H9 (cell line): ENCODE results near the gene SRSF10. TPM values are rescaled to one million over a fixed set of nuclear protein-coding genes. Genes with fewer than 3 reads are reported as not detected.

Source experiments
- DNase-seq: peaks from one replicate; pipeline ENCODE4 v3.0.0-alpha.2; 2017
- H2AFZ ChIP-seq: one replicate; pipeline ENCODE4 v1.6.1; 2013; ENCODE audit warnings: mild to moderate bottlenecking, low read length, control low read depth, moderate library complexity
- H2AK5ac ChIP-seq: 2 replicates; pipeline ENCODE4 v1.6.1; 2013; ENCODE audit warnings: low read length, control low read depth, mixed read lengths; ENCODE audit not compliant: insufficient read length
- H2BK120ac ChIP-seq: one replicate; pipeline ENCODE4 v1.6.1; 2013; ENCODE audit warnings: low read depth, mild to moderate bottlenecking, low read length, control low read depth, inconsistent platforms; ENCODE audit not compliant: poor library complexity, severe bottlenecking
- H2BK12ac ChIP-seq: 2 replicates; pipeline ENCODE4 v1.6.1; 2013; ENCODE audit warnings: low read length, control low read depth, mixed read lengths, low read depth; ENCODE audit not compliant: insufficient read length
- H2BK15ac ChIP-seq: 2 replicates; pipeline ENCODE4 v1.6.1; 2013; ENCODE audit warnings: low read depth, low read length, control low read depth
- H2BK20ac ChIP-seq: one replicate; pipeline ENCODE4 v1.6.1; 2013; ENCODE audit warnings: low read depth, mild to moderate bottlenecking, low read length, control low read depth, inconsistent platforms; ENCODE audit not compliant: poor library complexity, severe bottlenecking
- H2BK5ac ChIP-seq: 2 replicates; pipeline ENCODE4 v1.6.1; 2013; ENCODE audit warnings: low read length, control low read depth, mixed read lengths; ENCODE audit not compliant: insufficient read length
- H3K14ac ChIP-seq: 2 replicates; pipeline ENCODE4 v1.6.1; 2013; ENCODE audit warnings: low read length, control low read depth; ENCODE audit not compliant: insufficient read depth
- H3K18ac ChIP-seq: 2 replicates; pipeline ENCODE4 v1.6.1; 2013; ENCODE audit warnings: low read depth, mild to moderate bottlenecking, mixed read lengths, low read length, control low read depth; ENCODE audit not compliant: insufficient read length
- H3K23ac ChIP-seq: 2 replicates; pipeline ENCODE4 v1.6.1; 2013; ENCODE audit warnings: low read length, control low read depth, mixed read lengths, low read depth; ENCODE audit not compliant: insufficient read length
- H3K23me2 ChIP-seq: 2 replicates; pipeline ENCODE4 v1.6.1; 2013; ENCODE audit warnings: low read depth, mild to moderate bottlenecking, mixed read lengths, low read length, control low read depth; ENCODE audit not compliant: insufficient read length, poor library complexity, severe bottlenecking
- H3K27ac ChIP-seq: 2 replicates; pipeline ENCODE4 v1.5.1; 2013; ENCODE audit warnings: low read length, control low read depth, mixed read lengths, low read depth; ENCODE audit not compliant: insufficient read length
- H3K27me3 ChIP-seq: 2 replicates; pipeline ENCODE4 v1.6.1; 2013; ENCODE audit warnings: low read length, control low read depth, inconsistent platforms; ENCODE audit not compliant: insufficient read depth
- H3K4ac ChIP-seq: 2 replicates; pipeline ENCODE4 v1.6.1; 2013; ENCODE audit warnings: low read depth, mild to moderate bottlenecking, control low read depth, inconsistent platforms, low read length, moderate library complexity
- H3K4me1 ChIP-seq: 2 replicates; pipeline ENCODE4 v1.6.1; 2013; ENCODE audit warnings: low read length, control low read depth, inconsistent platforms; ENCODE audit not compliant: insufficient read depth
- H3K4me2 ChIP-seq: 2 replicates; pipeline ENCODE4 v1.6.1; 2013; ENCODE audit warnings: low read length, control low read depth, mixed read lengths; ENCODE audit not compliant: insufficient read length, insufficient read depth
- H3K56ac ChIP-seq: 2 replicates; pipeline ENCODE4 v1.6.1; 2013; ENCODE audit warnings: low read depth, mild to moderate bottlenecking, mixed read lengths, low read length, control low read depth; ENCODE audit not compliant: insufficient read length
- H3K79me1 ChIP-seq: 2 replicates; pipeline ENCODE4 v1.6.1; 2013; ENCODE audit warnings: low read depth, mild to moderate bottlenecking, moderate library complexity, low read length, control low read depth, inconsistent platforms; ENCODE audit not compliant: insufficient read depth, poor library complexity, severe bottlenecking
- H3K79me2 ChIP-seq: 2 replicates; pipeline ENCODE4 v1.6.1; 2013; ENCODE audit warnings: low read length, control low read depth, inconsistent platforms; ENCODE audit not compliant: insufficient read depth
- H3K9ac ChIP-seq: 2 replicates; pipeline ENCODE4 v1.6.1; 2013; ENCODE audit warnings: low read length, control low read depth, mixed read lengths; ENCODE audit not compliant: insufficient read length; ENCODE audit errors: extremely low read depth
- H3K9me3 ChIP-seq: one replicate; pipeline ENCODE4 v1.6.1; 2013; ENCODE audit warnings: low read depth, low read length, inconsistent platforms; ENCODE audit not compliant: control insufficient read depth
- H3T11ph ChIP-seq: one replicate; pipeline ENCODE4 v1.6.1; 2013; ENCODE audit warnings: mild to moderate bottlenecking, low read length, control low read depth, inconsistent platforms
- H4K20me1 ChIP-seq: one replicate; pipeline ENCODE4 v1.6.1; 2013; ENCODE audit not compliant: control insufficient read depth, insufficient read length, insufficient read depth
- H4K5ac ChIP-seq: 2 replicates; pipeline ENCODE4 v1.6.1; 2013; ENCODE audit warnings: low read depth, mild to moderate bottlenecking, mixed read lengths, low read length, control low read depth; ENCODE audit not compliant: insufficient read length
- H4K8ac ChIP-seq: replicated peaks from 2 replicates; pipeline ENCODE4 v1.6.1; 2013; ENCODE audit warnings: low read length, control low read depth, mixed read lengths, low read depth; ENCODE audit not compliant: insufficient read length
- H4K91ac ChIP-seq: 2 replicates; pipeline ENCODE4 v1.6.1; 2013; ENCODE audit warnings: low read depth, mild to moderate bottlenecking, moderate library complexity, mixed read lengths, low read length, control low read depth; ENCODE audit not compliant: insufficient read length
- H3K27ac Mint-ChIP-seq, 3 experiments: 2 replicates in 2 of 3; 3 replicates in 1 of 3; pipeline ENCODE4 v1.8.0; 2020 to 2021; ENCODE audit warnings: mixed read lengths in 3 of 3, mild to moderate bottlenecking in 1 of 3, moderate library complexity in 1 of 3
- H3K27me3 Mint-ChIP-seq: 2 replicates; pipeline ENCODE4 v1.8.0; 2021; ENCODE audit warnings: low read depth, mild to moderate bottlenecking, moderate library complexity, mixed read lengths
- H3K36me3 Mint-ChIP-seq, 3 experiments: 2 replicates in 2 of 3; 3 replicates in 1 of 3; pipeline ENCODE4 v1.8.0; 2020 to 2021; ENCODE audit warnings: low read depth in 3 of 3, mixed read lengths in 3 of 3; ENCODE audit not compliant: insufficient read depth in 1 of 3
- H3K4me1 Mint-ChIP-seq, 2 experiments: 2 replicates each; pipeline ENCODE4 v1.8.0; 2020; ENCODE audit warnings: mixed read lengths in 2 of 2
- H3K4me3 Mint-ChIP-seq, 2 experiments: 2 replicates in 1 of 2; 3 replicates in 1 of 2; pipeline ENCODE4 v1.8.0; 2020 to 2021; ENCODE audit warnings: mild to moderate bottlenecking in 2 of 2, mixed read lengths in 2 of 2, moderate library complexity in 1 of 2
- H3K9me3 Mint-ChIP-seq, 2 experiments: 2 replicates in 1 of 2; 3 replicates in 1 of 2; pipeline ENCODE4 v1.8.0; 2020; ENCODE audit warnings: mild to moderate bottlenecking in 2 of 2, mixed read lengths in 2 of 2, moderate library complexity in 1 of 2
- WGBS: extraction: QIAGEN DNeasy Blood & Tissue Kit; methylation state at CpG from one replicate; pipeline ENCODE4 v1.1.7; 2013; ENCODE audit warnings: missing lambda C conversion rate, low lambda C conversion rate, mixed read lengths; ENCODE audit not compliant: insufficient read length; ENCODE audit errors: extremely low coverage; 5-methylcytosine and 5-hydroxymethylcytosine counted together
- total RNA-seq: library from RNA; stranded (reverse); gene quantifications from 2 replicates; pipeline ENCODE4 v1.2.1, GENCODE V29; 2021
- TF ChIP-seq, protein P1 (sequence below): fragments of 200-600 bp; sonication (generic); conservative IDR thresholded peaks from 3 replicates; pipeline ENCODE4 v1.8.0; 2021; ENCODE audit warnings: antibody characterized with exemption, mild to moderate bottlenecking

The SRSF10 gene
- total RNA-seq, 1 experiment from 2014 or later: 238 TPM

DNA sequence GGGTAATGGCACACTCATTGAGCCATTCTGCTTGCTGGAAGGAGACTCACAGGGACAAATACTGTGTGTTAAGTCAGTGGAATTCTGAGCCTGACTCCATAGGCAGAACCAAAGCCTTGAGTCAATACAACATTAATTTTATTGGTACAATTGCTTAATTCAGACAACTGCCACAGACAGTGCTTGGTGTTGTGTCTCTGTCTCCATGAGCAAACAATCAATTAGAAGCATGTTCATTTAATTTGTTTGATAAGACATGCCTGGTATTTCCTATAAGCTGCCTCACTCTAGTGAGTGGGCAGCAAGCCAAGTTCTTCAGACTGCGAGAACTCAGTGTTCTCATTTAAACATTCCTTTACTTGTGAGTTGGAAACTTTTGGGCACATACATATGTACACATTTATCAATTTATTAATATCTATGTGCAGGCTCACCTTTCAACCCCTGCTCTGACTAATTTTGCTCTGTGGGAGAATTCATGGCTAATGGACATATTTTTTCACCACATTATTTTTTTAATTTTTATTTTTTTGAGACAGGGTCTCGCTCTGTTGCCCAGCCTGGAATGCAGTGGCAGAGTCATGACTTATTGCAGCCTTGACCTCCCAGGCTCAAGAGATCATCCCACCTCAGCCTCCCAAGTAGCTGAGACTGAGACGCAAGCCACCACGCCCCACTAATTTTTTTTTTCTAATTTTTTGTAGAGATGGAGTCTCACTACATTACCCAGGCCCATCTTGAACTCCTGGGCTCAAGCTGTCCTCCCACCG is 4.5 kb upstream of the SRSF10 start:
- Histone ChIP-seq H3K18ac (no peak overlapping the region), H4K91ac (no peak overlapping the region), H3K23me2 (no peaks in the 10 kb centered on the region), H3T11ph (no peak overlapping the region), H2BK12ac (no peak overlapping the region), H2BK5ac (no peak overlapping the region), H3K9ac (no peak overlapping the region), H4K8ac (no peak overlapping the region), H3K27me3 (no peaks in the 10 kb centered on the region), H3K4me2 (no peak overlapping the region), H4K5ac (no peak overlapping the region), H3K27ac (no peak overlapping the region), H3K56ac (no peak overlapping the region), H2AK5ac (no peak overlapping the region), H3K14ac (no peak overlapping the region), H2AFZ (no peak overlapping the region), H3K79me2 (peaks cover 4% of the 10 kb centered on the region; the same call in 1 of the 2 replicates), H3K23ac (no peak overlapping the region), H4K20me1 (no peaks in the 10 kb centered on the region), H3K79me1 (no peaks in the 10 kb centered on the region), H2BK20ac (no peak overlapping the region), H3K4ac (no peak overlapping the region), H3K9me3 (no peaks in the 10 kb centered on the region), H3K4me1 (no peaks in the 10 kb centered on the region; the same call in 1 of the 2 replicates), H2BK120ac (no peak overlapping the region), H2BK15ac (no peak overlapping the region)
- peaks cover 1% of the 10 kb centered on the region; the same call in 1 of the 2 replicates for H3K27me3 Mint-ChIP-seq
- H3K4me3 Mint-ChIP-seq: no peak overlapping the region
- peaks cover under 1 to 13% (median 1%) of the 10 kb centered on the region in 3 experiments for H3K36me3 Mint-ChIP-seq
- H3K9me3 Mint-ChIP-seq: peaks cover 5 to 9% of the 10 kb centered on the region in 2 experiments; a peak in 4 of 5 replicates
- no CpG with 5 or more reads among the region's 5 CpGs for WGBS
- H3K4me1 Mint-ChIP-seq: peaks cover 6 to 13% of the 10 kb centered on the region in 2 experiments
- TF ChIP-seq, protein P1, sequence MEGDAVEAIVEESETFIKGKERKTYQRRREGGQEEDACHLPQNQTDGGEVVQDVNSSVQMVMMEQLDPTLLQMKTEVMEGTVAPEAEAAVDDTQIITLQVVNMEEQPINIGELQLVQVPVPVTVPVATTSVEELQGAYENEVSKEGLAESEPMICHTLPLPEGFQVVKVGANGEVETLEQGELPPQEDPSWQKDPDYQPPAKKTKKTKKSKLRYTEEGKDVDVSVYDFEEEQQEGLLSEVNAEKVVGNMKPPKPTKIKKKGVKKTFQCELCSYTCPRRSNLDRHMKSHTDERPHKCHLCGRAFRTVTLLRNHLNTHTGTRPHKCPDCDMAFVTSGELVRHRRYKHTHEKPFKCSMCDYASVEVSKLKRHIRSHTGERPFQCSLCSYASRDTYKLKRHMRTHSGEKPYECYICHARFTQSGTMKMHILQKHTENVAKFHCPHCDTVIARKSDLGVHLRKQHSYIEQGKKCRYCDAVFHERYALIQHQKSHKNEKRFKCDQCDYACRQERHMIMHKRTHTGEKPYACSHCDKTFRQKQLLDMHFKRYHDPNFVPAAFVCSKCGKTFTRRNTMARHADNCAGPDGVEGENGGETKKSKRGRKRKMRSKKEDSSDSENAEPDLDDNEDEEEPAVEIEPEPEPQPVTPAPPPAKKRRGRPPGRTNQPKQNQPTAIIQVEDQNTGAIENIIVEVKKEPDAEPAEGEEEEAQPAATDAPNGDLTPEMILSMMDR: no peak
- no peak overlapping the region for H3K27ac Mint-ChIP-seq
- no peak for DNase-seq
